BE2C (cell line): ENCODE measurements around the gene ANKRD22.

Experiments used
- DNase-seq: peaks from one replicate; pipeline ENCODE4 v3.0.0-alpha.2; 2020
- H3K27me3 ChIP-seq: fragments of 250-450 bp; sonication (Bioruptor Pico); 2 replicates; pipeline ENCODE4 v1.5.1; 2020; ENCODE audit warnings: mild to moderate bottlenecking
- H3K36me3 ChIP-seq: fragments of 250-450 bp; sonication (Bioruptor Pico); 2 replicates; pipeline ENCODE4 v1.5.1; 2020; ENCODE audit warnings: mild to moderate bottlenecking
- H3K4me1 ChIP-seq: fragments of 250-450 bp; sonication (Bioruptor Pico); 2 replicates; pipeline ENCODE4 v1.5.1; 2020
- H3K4me3 ChIP-seq: 2 replicates; pipeline ENCODE4 v1.5.1; 2011; ENCODE audit warnings: low read depth, low read length
- H3K9me3 ChIP-seq: fragments of 250-450 bp; sonication (Bioruptor Pico); 2 replicates; pipeline ENCODE4 v1.5.1; 2020
- TF ChIP-seq, protein P1 (sequence below): IDR thresholded peaks from 2 replicates; pipeline ENCODE4 v1.5.1; 2012; ENCODE audit warnings: mild to moderate bottlenecking, low read depth, low read length

The ANKRD22 gene

DNA sequence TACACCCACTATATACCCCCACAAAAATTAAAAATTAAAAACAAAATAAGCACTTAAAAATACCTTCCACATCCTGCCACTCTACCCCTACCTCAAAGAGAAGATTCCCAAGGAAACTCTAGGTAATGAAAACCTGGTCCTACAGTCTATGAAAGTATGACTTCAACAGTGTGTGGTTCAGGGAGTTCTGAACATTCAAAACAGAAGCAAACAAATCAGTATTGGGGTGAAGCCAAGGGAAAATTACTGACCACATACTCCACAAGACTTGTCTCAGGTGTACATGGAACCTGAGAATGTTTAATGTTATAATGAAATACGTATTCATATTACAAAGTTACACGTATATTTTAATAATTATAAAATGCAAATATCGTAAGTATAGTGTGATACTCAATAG is 69.4 kb downstream of the ANKRD22 start:
- Histone ChIP-seq H3K4me1 (no peaks in the 10 kb centered on the region), H3K9me3 (no peaks in the 10 kb centered on the region), H3K27me3 (no peaks in the 10 kb centered on the region), H3K36me3 (no peaks in the 10 kb centered on the region), H3K4me3 (no peak overlapping the region)
- no peak for DNase-seq
- TF ChIP-seq, protein P1, sequence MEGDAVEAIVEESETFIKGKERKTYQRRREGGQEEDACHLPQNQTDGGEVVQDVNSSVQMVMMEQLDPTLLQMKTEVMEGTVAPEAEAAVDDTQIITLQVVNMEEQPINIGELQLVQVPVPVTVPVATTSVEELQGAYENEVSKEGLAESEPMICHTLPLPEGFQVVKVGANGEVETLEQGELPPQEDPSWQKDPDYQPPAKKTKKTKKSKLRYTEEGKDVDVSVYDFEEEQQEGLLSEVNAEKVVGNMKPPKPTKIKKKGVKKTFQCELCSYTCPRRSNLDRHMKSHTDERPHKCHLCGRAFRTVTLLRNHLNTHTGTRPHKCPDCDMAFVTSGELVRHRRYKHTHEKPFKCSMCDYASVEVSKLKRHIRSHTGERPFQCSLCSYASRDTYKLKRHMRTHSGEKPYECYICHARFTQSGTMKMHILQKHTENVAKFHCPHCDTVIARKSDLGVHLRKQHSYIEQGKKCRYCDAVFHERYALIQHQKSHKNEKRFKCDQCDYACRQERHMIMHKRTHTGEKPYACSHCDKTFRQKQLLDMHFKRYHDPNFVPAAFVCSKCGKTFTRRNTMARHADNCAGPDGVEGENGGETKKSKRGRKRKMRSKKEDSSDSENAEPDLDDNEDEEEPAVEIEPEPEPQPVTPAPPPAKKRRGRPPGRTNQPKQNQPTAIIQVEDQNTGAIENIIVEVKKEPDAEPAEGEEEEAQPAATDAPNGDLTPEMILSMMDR, result no peak

DNA sequence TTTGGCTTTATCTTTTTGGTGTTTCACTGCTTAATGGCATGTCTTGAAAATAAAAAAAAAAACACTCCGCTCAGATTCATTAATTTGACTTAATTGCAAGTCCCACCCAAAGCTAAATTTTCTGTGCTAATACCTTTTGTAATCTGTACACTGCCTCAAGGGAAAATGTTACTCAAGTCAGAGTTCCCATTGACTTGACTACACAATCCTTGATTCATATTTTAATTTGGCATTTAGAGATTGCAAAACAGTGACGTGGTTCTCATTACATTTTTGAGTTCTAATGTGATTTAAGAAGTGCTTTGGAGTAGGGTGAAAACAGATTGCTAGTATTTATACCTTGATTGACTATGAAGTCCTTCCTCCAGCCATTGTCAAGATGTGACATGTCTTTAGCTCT is 70.4 kb downstream of the ANKRD22 start:
- TF ChIP-seq, protein P1, result no peak
- DNase-seq, result no peak
- H3K4me1 ChIP-seq, result no peaks in the 10 kb centered on the region
- H3K36me3 ChIP-seq, result no peaks in the 10 kb centered on the region
- no peaks in the 10 kb centered on the region for H3K27me3 ChIP-seq
- H3K9me3 ChIP-seq, result no peaks in the 10 kb centered on the region
- no peak overlapping the region for H3K4me3 ChIP-seq
